ENCODE measurements around the gene RPTOR. TPM values are rescaled to one million over a fixed set of nuclear protein-coding genes. Genes with fewer than 3 reads are reported as not detected.

Gene RPTOR
- total RNA-seq, 1 experiment from 2014 or later: 46.2 TPM

DNA sequence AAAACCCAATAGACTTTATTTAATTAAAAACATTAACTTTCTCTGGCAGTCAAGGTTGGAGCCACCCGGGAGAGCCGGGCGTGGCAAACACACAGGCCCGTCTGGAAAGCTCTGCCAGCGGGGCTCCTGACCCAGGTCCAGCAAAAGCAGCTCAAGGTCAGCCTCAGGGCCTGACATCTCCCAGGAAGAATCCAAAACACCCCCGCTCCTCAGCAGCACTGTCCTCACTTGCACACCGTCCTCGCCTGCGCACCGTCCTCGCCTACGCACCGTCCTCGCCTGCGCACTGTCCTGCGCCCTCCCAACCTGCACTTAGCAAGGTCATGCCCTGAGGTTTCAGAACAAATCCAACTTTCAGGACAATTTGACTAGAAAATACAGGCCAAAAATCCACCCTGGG lies 31.4 kb upstream of the RPTOR start:
- no peak overlapping the region for H3K4me2 ChIP-seq (ENCODE audit: low read length)
- no peaks in the 10 kb centered on the region for H3K9me2 ChIP-seq (replicated peaks; ENCODE audit: low read length)
- BruUV-seq (replicated peaks): no TSS peak
- H3F3A ChIP-seq (ENCODE audit: low read length, unreplicated experiment): no peaks in the 10 kb centered on the region
- no peak overlapping the region for H2AFZ ChIP-seq (ENCODE audit: low read length)
- H3K4me3 ChIP-seq (ENCODE audit: low read length): no peak overlapping the region
- no peaks in the 10 kb centered on the region; the same call in 1 of the 2 replicates for H3K27me3 ChIP-seq (ENCODE audit: low read length)
- H3K36me3 ChIP-seq (ENCODE audit: low read depth, low read length): no peaks in the 10 kb centered on the region
- ChIA-PET POLR2A (ENCODE audit: unreplicated experiment) (no interaction called here), CTCF (interaction anchor here (0.5 kb wide), 1 partner anchor 29 kb away, joined by 8 read pairs; no protein-coding TSS in a partner anchor)
- peaks cover 6% of the 10 kb centered on the region; the same call in 1 of the 2 replicates for H3K4me1 ChIP-seq (ENCODE audit: insufficient read depth, low read length)
- no peak overlapping the region for H3K9ac ChIP-seq (ENCODE audit: low read length)
- ATAC-seq (no peak), DNase-seq (no peak)
- H4K20me1 ChIP-seq (ENCODE audit: low read length): no peaks in the 10 kb centered on the region
- H3K9me3 ChIP-seq (ENCODE audit: low read length): no peaks in the 10 kb centered on the region
- intact Hi-C loops (cut with micrococcal nuclease): no loop called here
- TF ChIP-seq, protein P1, sequence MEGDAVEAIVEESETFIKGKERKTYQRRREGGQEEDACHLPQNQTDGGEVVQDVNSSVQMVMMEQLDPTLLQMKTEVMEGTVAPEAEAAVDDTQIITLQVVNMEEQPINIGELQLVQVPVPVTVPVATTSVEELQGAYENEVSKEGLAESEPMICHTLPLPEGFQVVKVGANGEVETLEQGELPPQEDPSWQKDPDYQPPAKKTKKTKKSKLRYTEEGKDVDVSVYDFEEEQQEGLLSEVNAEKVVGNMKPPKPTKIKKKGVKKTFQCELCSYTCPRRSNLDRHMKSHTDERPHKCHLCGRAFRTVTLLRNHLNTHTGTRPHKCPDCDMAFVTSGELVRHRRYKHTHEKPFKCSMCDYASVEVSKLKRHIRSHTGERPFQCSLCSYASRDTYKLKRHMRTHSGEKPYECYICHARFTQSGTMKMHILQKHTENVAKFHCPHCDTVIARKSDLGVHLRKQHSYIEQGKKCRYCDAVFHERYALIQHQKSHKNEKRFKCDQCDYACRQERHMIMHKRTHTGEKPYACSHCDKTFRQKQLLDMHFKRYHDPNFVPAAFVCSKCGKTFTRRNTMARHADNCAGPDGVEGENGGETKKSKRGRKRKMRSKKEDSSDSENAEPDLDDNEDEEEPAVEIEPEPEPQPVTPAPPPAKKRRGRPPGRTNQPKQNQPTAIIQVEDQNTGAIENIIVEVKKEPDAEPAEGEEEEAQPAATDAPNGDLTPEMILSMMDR (conservative IDR thresholded peaks at IDR 0.05; ENCODE audit: low read depth, low read length): no peak
- TF ChIP-seq EZH2phosphoT487 (IDR thresholded peaks at IDR 0.05; ENCODE audit: borderline replicate concordance, low read length): no peak
- TF ChIP-seq EZH2 (IDR thresholded peaks at IDR 0.05; ENCODE audit: low read length, unreplicated experiment): no peak
- no peaks in the 10 kb centered on the region for H3K79me2 ChIP-seq (ENCODE audit: low read length)
- H3K27ac ChIP-seq (ENCODE audit: low read length): no peak overlapping the region

- no peaks in the 10 kb centered on the region; the same call in 1 of the 2 replicates for H3K27me3 ChIP-seq (ENCODE audit: low read length)
- no peaks in the 10 kb centered on the region for H3K79me2 ChIP-seq (ENCODE audit: low read length)
- BruUV-seq (replicated peaks): no TSS peak
- H2AFZ ChIP-seq (ENCODE audit: low read length): no peak overlapping the region
- H3K4me3 ChIP-seq (ENCODE audit: low read length): no peak overlapping the region
- ATAC-seq (no peak), DNase-seq (no peak)
- H3K9me3 ChIP-seq (ENCODE audit: low read length): no peaks in the 10 kb centered on the region
- H3K9ac ChIP-seq (ENCODE audit: low read length): no peak overlapping the region
- no peaks in the 10 kb centered on the region for H3F3A ChIP-seq (ENCODE audit: low read length, unreplicated experiment)
- peaks cover 6% of the 10 kb centered on the region; the same call in 1 of the 2 replicates for H3K4me1 ChIP-seq (ENCODE audit: insufficient read depth, low read length)
- no peaks in the 10 kb centered on the region for H3K36me3 ChIP-seq (ENCODE audit: low read depth, low read length)
- H3K27ac ChIP-seq (ENCODE audit: low read length): no peak overlapping the region
- intact Hi-C loops (cut with micrococcal nuclease): no loop called here
- no peak overlapping the region for H3K4me2 ChIP-seq (ENCODE audit: low read length)
- TF ChIP-seq EZH2 (IDR thresholded peaks at IDR 0.05; ENCODE audit: low read length, unreplicated experiment) (no peak), EZH2phosphoT487 (IDR thresholded peaks at IDR 0.05; ENCODE audit: borderline replicate concordance, low read length) (no peak)
- TF ChIP-seq, protein P1 (conservative IDR thresholded peaks at IDR 0.05; ENCODE audit: low read depth, low read length): no peak
- ChIA-PET POLR2A (ENCODE audit: unreplicated experiment) (no interaction called here), CTCF (no interaction called here)
- no peaks in the 10 kb centered on the region for H3K9me2 ChIP-seq (replicated peaks; ENCODE audit: low read length)
- H4K20me1 ChIP-seq (ENCODE audit: low read length): no peaks in the 10 kb centered on the region
These were observed 30.7 kb upstream of the RPTOR start for GRCh38 chr17:80513892-80514291.

- no TSS peak for BruUV-seq (replicated peaks)
- Histone ChIP-seq H3K4me2 (ENCODE audit: low read length) (no peak overlapping the region), H3K27me3 (ENCODE audit: low read length) (no peaks in the 10 kb centered on the region), H3K9ac (ENCODE audit: low read length) (no peak overlapping the region), H3K4me3 (ENCODE audit: low read length) (no peak overlapping the region), H3K9me3 (ENCODE audit: low read length) (no peaks in the 10 kb centered on the region), H3K79me2 (ENCODE audit: low read length) (no peaks in the 10 kb centered on the region), H3K27ac (ENCODE audit: low read length) (no peak overlapping the region), H4K20me1 (ENCODE audit: low read length) (no peaks in the 10 kb centered on the region), H3K4me1 (ENCODE audit: insufficient read depth, low read length) (peaks cover 6% of the 10 kb centered on the region; the same call in 1 of the 2 replicates), H3K9me2 (replicated peaks; ENCODE audit: low read length) (no peaks in the 10 kb centered on the region), H3F3A (ENCODE audit: low read length, unreplicated experiment) (no peaks in the 10 kb centered on the region), H2AFZ (ENCODE audit: low read length) (no peak overlapping the region), H3K36me3 (ENCODE audit: low read depth, low read length) (no peaks in the 10 kb centered on the region)
- intact Hi-C loops (cut with micrococcal nuclease): no loop called here
- CTCF ChIA-PET: no interaction called here
- TF ChIP-seq, protein P1 (conservative IDR thresholded peaks at IDR 0.05; ENCODE audit: low read depth, low read length): no peak
- TF ChIP-seq EZH2phosphoT487 (IDR thresholded peaks at IDR 0.05; ENCODE audit: borderline replicate concordance, low read length) (no peak), EZH2 (IDR thresholded peaks at IDR 0.05; ENCODE audit: low read length, unreplicated experiment) (no peak)
- DNase-seq: no peak
- POLR2A ChIA-PET (ENCODE audit: unreplicated experiment): no interaction called here
- no peak for ATAC-seq
These were observed 28.3 kb upstream of the RPTOR start for GRCh38 chr17:80516171-80516932.
